Osteocyte (in vitro differentiated cells): ENCODE results near the gene FOXO1. TPM values are rescaled to one million over a fixed set of nuclear protein-coding genes. Genes with fewer than 3 reads are reported as not detected.

Experiments
- DNase-seq: peaks from one replicate; pipeline ENCODE4 v3.0.0; 2021; ENCODE audit warnings: mixed read lengths; ENCODE audit not compliant: unreplicated experiment; ENCODE audit errors: extremely low spot score
- H3K27ac Mint-ChIP-seq: one replicate; pipeline ENCODE4 v1.8.0; 2021; ENCODE audit warnings: mild to moderate bottlenecking, mixed read lengths; ENCODE audit not compliant: unreplicated experiment
- H3K27me3 Mint-ChIP-seq: one replicate; pipeline ENCODE4 v1.8.0; 2021; ENCODE audit warnings: mixed read lengths; ENCODE audit not compliant: unreplicated experiment
- H3K36me3 Mint-ChIP-seq: one replicate; pipeline ENCODE4 v1.8.0; 2021; ENCODE audit warnings: mixed read lengths; ENCODE audit not compliant: unreplicated experiment
- H3K4me1 Mint-ChIP-seq: one replicate; pipeline ENCODE4 v1.8.0; 2021; ENCODE audit warnings: mixed read lengths; ENCODE audit not compliant: unreplicated experiment
- H3K4me3 Mint-ChIP-seq: one replicate; pipeline ENCODE4 v1.8.0; 2021; ENCODE audit warnings: mild to moderate bottlenecking, moderate library complexity, mixed read lengths; ENCODE audit not compliant: unreplicated experiment
- H3K9me3 Mint-ChIP-seq: one replicate; pipeline ENCODE4 v1.8.0; 2021; ENCODE audit warnings: mixed read lengths; ENCODE audit not compliant: unreplicated experiment
- total RNA-seq: library from RNA; stranded (reverse); gene quantifications from 2 replicates; pipeline ENCODE4 v1.2.1, GENCODE V29; 2021
- TF ChIP-seq, protein P1 (sequence below): fragments of 200-600 bp; sonication (generic); IDR thresholded peaks from 2 replicates; pipeline ENCODE4 v1.5.0; 2021; ENCODE audit warnings: antibody characterized with exemption, mild to moderate bottlenecking, moderate library complexity

Gene FOXO1
- total RNA-seq, 1 donor from 2014 or later = 10.0 TPM

DNA sequence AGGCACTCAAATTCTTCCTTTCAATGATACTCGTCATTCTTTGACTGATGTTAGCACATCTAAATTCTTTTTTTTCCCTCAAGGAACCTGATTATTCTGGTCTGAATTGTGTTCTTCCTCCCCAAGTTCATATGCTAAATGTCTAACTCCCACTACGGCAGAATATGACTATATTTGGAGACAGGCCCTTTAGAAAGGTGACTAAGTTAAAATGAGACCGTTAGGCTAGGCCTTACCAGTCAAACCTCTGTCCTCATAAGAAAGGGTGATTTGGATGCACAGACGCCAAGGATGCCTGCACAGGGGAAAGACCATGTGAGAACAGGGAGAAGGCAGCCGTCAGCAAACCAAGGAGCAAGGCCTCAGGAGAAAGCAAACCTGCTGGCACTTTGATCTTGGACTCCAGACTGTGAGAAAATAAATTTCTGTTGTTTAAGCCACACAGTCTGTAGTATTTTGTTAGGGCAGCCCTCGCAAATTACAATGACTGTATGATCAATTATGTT is 13.1 kb upstream of the FOXO1 start:
- no peak overlapping the region for H3K4me3 Mint-ChIP-seq
- no peaks in the 10 kb centered on the region for H3K9me3 Mint-ChIP-seq
- DNase-seq = no peak
- H3K27ac Mint-ChIP-seq = no peak overlapping the region
- no peaks in the 10 kb centered on the region for H3K27me3 Mint-ChIP-seq
- peaks cover 10% of the 10 kb centered on the region for H3K4me1 Mint-ChIP-seq
- TF ChIP-seq, protein P1, sequence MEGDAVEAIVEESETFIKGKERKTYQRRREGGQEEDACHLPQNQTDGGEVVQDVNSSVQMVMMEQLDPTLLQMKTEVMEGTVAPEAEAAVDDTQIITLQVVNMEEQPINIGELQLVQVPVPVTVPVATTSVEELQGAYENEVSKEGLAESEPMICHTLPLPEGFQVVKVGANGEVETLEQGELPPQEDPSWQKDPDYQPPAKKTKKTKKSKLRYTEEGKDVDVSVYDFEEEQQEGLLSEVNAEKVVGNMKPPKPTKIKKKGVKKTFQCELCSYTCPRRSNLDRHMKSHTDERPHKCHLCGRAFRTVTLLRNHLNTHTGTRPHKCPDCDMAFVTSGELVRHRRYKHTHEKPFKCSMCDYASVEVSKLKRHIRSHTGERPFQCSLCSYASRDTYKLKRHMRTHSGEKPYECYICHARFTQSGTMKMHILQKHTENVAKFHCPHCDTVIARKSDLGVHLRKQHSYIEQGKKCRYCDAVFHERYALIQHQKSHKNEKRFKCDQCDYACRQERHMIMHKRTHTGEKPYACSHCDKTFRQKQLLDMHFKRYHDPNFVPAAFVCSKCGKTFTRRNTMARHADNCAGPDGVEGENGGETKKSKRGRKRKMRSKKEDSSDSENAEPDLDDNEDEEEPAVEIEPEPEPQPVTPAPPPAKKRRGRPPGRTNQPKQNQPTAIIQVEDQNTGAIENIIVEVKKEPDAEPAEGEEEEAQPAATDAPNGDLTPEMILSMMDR = no peak
- H3K36me3 Mint-ChIP-seq = no peaks in the 10 kb centered on the region

DNA sequence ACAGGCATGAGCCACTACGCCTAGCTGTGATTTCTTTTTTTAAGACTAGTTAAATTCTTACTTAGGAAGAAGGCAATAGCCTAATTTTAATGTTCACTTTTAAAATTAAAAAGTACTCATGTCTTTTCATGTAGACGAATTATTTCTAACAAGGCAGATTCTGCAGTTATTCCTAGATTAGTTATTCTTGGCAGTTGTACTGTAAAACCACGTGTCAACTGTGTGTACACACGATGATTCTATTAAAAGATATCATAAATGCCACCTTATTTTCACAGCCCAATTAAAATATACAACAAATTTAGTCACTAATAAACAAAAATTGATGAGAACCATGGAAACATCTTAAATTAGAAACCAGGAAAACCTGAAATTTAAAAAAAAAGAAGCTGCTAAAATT is 10.6 kb upstream of the FOXO1 start:
- Mint-ChIP-seq H3K4me1 (peaks cover 14% of the 10 kb centered on the region), H3K4me3 (no peak overlapping the region), H3K27me3 (no peaks in the 10 kb centered on the region), H3K9me3 (no peaks in the 10 kb centered on the region), H3K36me3 (no peaks in the 10 kb centered on the region), H3K27ac (no peak overlapping the region)
- no peak for DNase-seq
- TF ChIP-seq, protein P1 = no peak

DNA sequence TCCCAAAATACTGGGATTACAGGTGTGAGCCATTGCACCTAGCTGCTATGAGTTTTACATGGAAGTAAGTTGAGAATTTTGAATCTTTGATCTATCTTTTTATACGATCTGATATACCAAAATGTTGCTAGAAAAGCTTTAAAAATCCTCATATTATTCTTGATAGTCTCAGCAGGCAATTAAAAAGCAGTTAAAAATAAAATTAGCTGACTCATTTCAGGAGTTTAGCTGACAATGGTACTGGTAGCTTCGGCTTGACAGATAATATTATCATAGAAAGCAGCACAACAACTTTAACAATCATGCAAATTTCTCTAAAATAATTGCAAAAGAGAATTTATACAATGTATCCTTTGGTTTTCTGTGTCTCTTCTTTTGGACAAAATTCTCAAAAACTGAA is 9.6 kb upstream of the FOXO1 start:
- no peak overlapping the region for H3K27ac Mint-ChIP-seq
- H3K36me3 Mint-ChIP-seq = no peaks in the 10 kb centered on the region
- no peak overlapping the region for H3K4me3 Mint-ChIP-seq
- H3K9me3 Mint-ChIP-seq = no peaks in the 10 kb centered on the region
- no peak for DNase-seq
- H3K27me3 Mint-ChIP-seq = no peaks in the 10 kb centered on the region
- peaks cover 13% of the 10 kb centered on the region for H3K4me1 Mint-ChIP-seq
- TF ChIP-seq, protein P1 = no peak

DNA sequence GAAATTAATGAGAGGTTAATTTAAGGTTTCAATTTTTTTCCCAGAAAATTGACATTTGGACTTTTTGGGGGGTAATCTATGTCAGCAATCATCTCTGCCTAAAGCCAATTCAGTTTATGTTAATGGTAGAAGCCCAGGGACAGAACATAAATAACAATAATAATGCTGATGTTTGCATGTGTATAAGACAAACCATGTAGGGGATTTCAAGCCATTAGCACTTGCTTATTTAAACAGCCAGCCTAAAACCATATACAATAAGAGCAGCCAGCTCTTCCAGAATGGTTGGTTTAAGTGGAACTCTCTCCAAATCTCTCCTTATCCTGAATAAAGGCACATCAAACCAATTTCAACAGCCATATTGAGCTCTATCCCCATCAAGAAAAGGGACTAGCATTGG is 7.0 kb upstream of the FOXO1 start:
- DNase-seq = no peak
- H3K27me3 Mint-ChIP-seq = no peaks in the 10 kb centered on the region
- H3K4me1 Mint-ChIP-seq = peaks cover 13% of the 10 kb centered on the region
- H3K36me3 Mint-ChIP-seq = no peaks in the 10 kb centered on the region
- no peaks in the 10 kb centered on the region for H3K9me3 Mint-ChIP-seq
- no peak overlapping the region for H3K4me3 Mint-ChIP-seq
- TF ChIP-seq, protein P1 = no peak
- H3K27ac Mint-ChIP-seq = no peak overlapping the region

DNA sequence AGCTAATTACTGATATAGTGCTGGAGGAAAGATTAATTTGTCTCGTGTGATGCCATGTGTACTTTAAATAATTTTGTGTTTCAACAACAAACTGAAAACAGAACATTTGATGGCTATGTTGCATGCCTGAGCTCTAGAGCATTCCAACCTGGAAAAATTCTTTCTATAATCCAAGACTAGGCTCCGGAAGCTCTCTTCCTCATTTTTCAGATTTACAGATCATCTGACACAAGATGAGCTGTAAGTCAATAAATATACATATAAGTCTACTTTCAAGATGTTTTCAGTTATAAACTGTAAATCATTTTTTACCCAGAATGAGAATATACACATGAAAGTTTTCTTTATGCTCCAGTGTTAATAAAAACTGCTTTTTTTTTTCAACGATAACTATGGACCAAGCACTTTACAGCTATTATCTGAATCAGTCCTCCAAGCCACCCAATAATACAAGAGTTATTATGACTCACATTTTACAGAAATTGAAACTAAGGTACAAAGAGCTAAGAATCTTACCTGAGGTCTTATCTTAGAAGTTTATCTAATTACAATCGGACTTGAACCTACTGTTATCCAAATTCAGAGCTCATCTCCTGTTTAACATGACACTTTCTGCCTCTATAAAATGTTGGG is 6.4 kb upstream of the FOXO1 start:
- H3K4me1 Mint-ChIP-seq = peaks cover 14% of the 10 kb centered on the region
- TF ChIP-seq, protein P1 = no peak
- H3K4me3 Mint-ChIP-seq = no peak overlapping the region
- no peaks in the 10 kb centered on the region for H3K27me3 Mint-ChIP-seq
- H3K36me3 Mint-ChIP-seq = no peaks in the 10 kb centered on the region
- H3K9me3 Mint-ChIP-seq = no peaks in the 10 kb centered on the region
- DNase-seq = no peak
- H3K27ac Mint-ChIP-seq = peak overlapping the region; percentile 27
